Upper lobe of right lung (tissue), 1 donor: ENCODE results near the gene RTP3. TPM values are rescaled to one million over a fixed set of nuclear protein-coding genes. Genes with fewer than 3 reads are reported as not detected.
"Not testable (repeated sequence)": the region's sequence is repeated elsewhere in the genome, so short reads cannot be mapped to it uniquely, and the experiment has no call there.

Source experiments
- ATAC-seq: fragments of 200-7000 bp; cut with Tn5 transposase; one replicate; pipeline ENCODE4 v1.9.1; 2020; ENCODE audit warnings: mild to moderate bottlenecking, moderate library complexity
- DNase-seq: peaks from one replicate; pipeline ENCODE4 v3.0.0-alpha.2; 2020
- H3K27ac ChIP-seq: fragments of 200-600 bp; one replicate; pipeline ENCODE4 v1.8.0; 2022
- H3K27me3 ChIP-seq: fragments of 200-600 bp; one replicate; pipeline ENCODE4 v1.8.0; 2022; ENCODE audit warnings: mild to moderate bottlenecking
- H3K36me3 ChIP-seq: fragments of 200-600 bp; one replicate; pipeline ENCODE4 v1.8.0; 2022
- H3K4me1 ChIP-seq: fragments of 200-600 bp; one replicate; pipeline ENCODE4 v1.8.0; 2022
- H3K4me3 ChIP-seq: fragments of 200-600 bp; one replicate; pipeline ENCODE4 v1.8.0; 2022; ENCODE audit warnings: mild to moderate bottlenecking
- H3K9me3 ChIP-seq: fragments of 200-600 bp; one replicate; pipeline ENCODE4 v1.8.0; 2022
- CTCF ChIP-seq: fragments of 200-600 bp; IDR thresholded peaks from one replicate; pipeline ENCODE4 v1.8.0; 2022; ENCODE audit warnings: antibody characterized with exemption
- intact Hi-C: fragments of 100-400 bp; cut with DNase I; formaldehyde crosslinking; loops from one replicate; pipeline ENCODE4 v1.11.0; 2022
- total RNA-seq: library from RNA; stranded (reverse); fragmentation: NEBNext Ultra II Directional; extraction: Animal tissue kit (Norgen Biotek cat#: 25700); gene quantifications from one replicate; pipeline ENCODE4 v1.2.1, GENCODE V29; 2021
- donor health status: DM: no; HTN: yes; CAD: no; lungs with severe emphysema.

RTP3 gene
- total RNA-seq, 1 donor from 2014 or later: not detected

DNA sequence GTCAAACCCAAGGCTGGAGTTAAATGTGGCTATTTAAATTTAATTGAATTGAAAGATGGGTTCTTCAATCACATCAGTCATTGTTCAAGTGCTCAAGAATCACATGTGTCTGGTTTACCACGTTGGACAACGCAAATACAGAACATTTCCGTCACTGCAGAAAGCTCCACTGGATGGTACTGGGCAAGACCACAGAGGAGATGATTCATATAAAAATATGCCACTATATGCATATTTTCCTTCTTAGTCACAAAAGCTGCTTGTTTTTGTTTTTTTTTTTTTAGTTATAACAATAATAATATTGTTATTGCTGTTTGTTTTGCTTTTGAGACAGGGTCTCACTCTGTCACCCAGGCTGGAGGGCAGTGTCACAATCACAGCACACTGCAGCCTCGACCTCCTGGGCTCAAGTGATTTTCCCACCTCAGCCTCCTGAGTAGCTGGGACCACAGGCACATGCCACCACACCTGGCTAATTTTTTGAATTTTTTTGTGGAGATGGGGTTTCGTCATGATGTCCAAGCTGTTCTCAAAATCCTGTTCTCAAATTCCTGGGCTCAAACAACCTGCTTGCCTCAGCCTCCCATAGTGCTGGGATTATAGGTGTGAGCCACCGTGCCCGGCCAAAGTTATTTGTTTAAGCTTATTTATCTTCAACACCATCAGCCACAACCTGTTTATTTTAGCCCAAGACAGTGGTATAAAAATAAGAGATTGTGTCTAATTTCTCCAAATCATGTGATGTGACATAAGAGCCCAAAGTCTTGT lies 19.4 kb downstream of the RTP3 start:
- ATAC-seq (no peak), DNase-seq (no peak)
- no peak overlapping the region for H3K27ac ChIP-seq
- H3K4me1 ChIP-seq: no peaks in the 10 kb centered on the region
- no peaks in the 10 kb centered on the region for H3K9me3 ChIP-seq
- no peak overlapping the region for H3K4me3 ChIP-seq
- no peaks in the 10 kb centered on the region for H3K36me3 ChIP-seq
- TF ChIP-seq CTCF: no peak
- intact Hi-C loops: no loop called here
- no peaks in the 10 kb centered on the region for H3K27me3 ChIP-seq

GRCh38 chr3:46517784-46518181 lies 20.0 kb downstream of the RTP3 start:
- no peaks in the 10 kb centered on the region for H3K9me3 ChIP-seq
- TF ChIP-seq CTCF: no peak
- no peaks in the 10 kb centered on the region for H3K27me3 ChIP-seq
- no peak overlapping the region for H3K27ac ChIP-seq
- no peak overlapping the region for H3K4me3 ChIP-seq
- no peaks in the 10 kb centered on the region for H3K4me1 ChIP-seq
- H3K36me3 ChIP-seq: no peaks in the 10 kb centered on the region
- DNase-seq: no peak
- intact Hi-C loops: no loop called here
- ATAC-seq: no peak

GRCh38 chr3:46519952-46520351 lies 22.2 kb downstream of the RTP3 start:
- Histone ChIP-seq H3K36me3 (no peaks in the 10 kb centered on the region), H3K27ac (no peak overlapping the region), H3K9me3 (no peaks in the 10 kb centered on the region), H3K27me3 (no peaks in the 10 kb centered on the region), H3K4me1 (no peaks in the 10 kb centered on the region), H3K4me3 (no peak overlapping the region)
- no peak for ATAC-seq
- intact Hi-C loops: no loop called here
- DNase-seq: no peak
- no peak for TF ChIP-seq CTCF

DNA sequence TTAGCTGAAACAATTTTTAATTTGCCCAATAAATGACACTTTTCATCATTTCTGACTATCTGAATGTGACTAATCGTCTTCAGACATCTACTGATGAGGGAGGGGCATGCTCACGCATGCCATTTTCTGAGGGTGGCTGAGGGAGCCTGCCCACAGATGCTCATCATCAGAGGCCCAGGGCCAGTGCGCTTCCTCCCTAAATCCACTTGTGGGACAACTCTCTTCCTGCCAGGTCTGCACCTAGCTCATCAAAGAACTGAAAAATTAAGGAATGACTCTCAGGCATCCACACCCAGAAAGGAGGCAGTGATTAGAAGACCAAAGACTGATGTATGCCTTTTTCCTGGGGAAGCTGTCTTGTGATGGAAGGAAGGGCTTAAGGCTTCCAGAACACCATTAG lies 22.8 kb downstream of the RTP3 start:
- ATAC-seq: no peak
- intact Hi-C loops: no loop called here

GRCh38 chr3:46521096-46521495 lies 23.3 kb downstream of the RTP3 start:
- H3K27me3 ChIP-seq: no peaks in the 10 kb centered on the region
- ATAC-seq (no peak), DNase-seq (no peak)
- H3K4me3 ChIP-seq: no peak overlapping the region
- intact Hi-C loops: no loop called here
- H3K36me3 ChIP-seq: no peaks in the 10 kb centered on the region
- H3K4me1 ChIP-seq: no peaks in the 10 kb centered on the region
- TF ChIP-seq CTCF: no peak
- no peak overlapping the region for H3K27ac ChIP-seq
- H3K9me3 ChIP-seq: no peaks in the 10 kb centered on the region

More for the DNA sequence above, 22.8 kb downstream of the RTP3 start:
- no peak overlapping the region for H3K4me3 ChIP-seq
- no peaks in the 10 kb centered on the region for H3K27me3 ChIP-seq
- H3K9me3 ChIP-seq: no peaks in the 10 kb centered on the region
- H3K36me3 ChIP-seq: no peaks in the 10 kb centered on the region
- TF ChIP-seq CTCF: no peak
- DNase-seq: no peak
- no peak overlapping the region for H3K27ac ChIP-seq
- H3K4me1 ChIP-seq: no peaks in the 10 kb centered on the region

DNA sequence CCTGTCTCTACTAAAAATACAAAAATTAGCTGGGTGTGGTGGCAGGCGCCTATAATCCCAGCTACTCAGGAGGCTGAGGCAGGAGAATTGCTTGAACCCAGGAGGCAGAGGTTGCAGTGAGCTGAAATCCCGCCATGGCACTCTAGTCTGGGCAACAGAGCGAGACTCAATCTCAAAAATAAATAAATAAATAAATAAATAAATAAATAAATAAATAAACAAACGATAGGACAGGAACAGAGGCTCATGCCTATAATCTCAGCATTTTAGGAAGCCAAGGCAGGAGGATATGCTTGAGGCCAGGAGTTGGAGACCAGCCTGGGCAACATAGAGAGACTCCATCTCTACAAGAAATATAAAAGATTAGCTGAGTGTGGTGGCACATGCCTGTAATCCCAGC lies 24.4 kb downstream of the RTP3 start:
- H3K9me3 ChIP-seq, H3K4me3 ChIP-seq, H3K27ac ChIP-seq, H3K4me1 ChIP-seq, ATAC-seq, H3K36me3 ChIP-seq, intact Hi-C loops, DNase-seq, H3K27me3 ChIP-seq: not testable (repeated sequence)
